HepG2 (cell line): ENCODE results near the gene EPB41L5. TPM values are rescaled to one million over a fixed set of nuclear protein-coding genes. Genes with fewer than 3 reads are reported as not detected.
"Not testable (repeated sequence)": the region's sequence is repeated elsewhere in the genome, so short reads cannot be mapped to it uniquely, and the experiment has no call there.

ENCODE experiments used
- ATAC-seq: fragments of 200-7000 bp; cut with Tn5 transposase; 3 replicates; pipeline ENCODE4 v1.9.1; 2020; ENCODE audit warnings: mild to moderate bottlenecking, moderate library complexity
- BruUV-seq: library from RNA; stranded (reverse); fragments of 400-500 nt; replicated peaks from 2 replicates; lab custom pipeline; 2021; lab: Mats Ljungman, UMichigan
- CTCF ChIA-PET: fragments of 300-600 bp; formaldehyde crosslinking; extraction: SDS; loops from one replicate; lab custom pipeline; 2021; ENCODE audit warnings: low total read pairs, inconsistent platforms, low intra/inter-chr PET ratio; lab: Yijun Ruan, JAX
- POLR2A ChIA-PET: fragments of 350-600 bp; sonication (Branson Sonifier 250); formaldehyde crosslinking; loops from one replicate; lab custom pipeline; 2020; ENCODE audit warnings: antibody characterized with exemption, inconsistent platforms; lab: Yijun Ruan, JAX
- DNase-seq: peaks from one replicate; pipeline ENCODE4 v3.0.0-alpha.2; 2015; ENCODE audit warnings: low spot score
- FAIRE-seq: peaks from 3 replicates; lab custom pipeline; 2011; peaks lifted over from hg19 to GRCh38; lab: Jason Lieb, UNC
- H2AFZ ChIP-seq: one replicate; pipeline ENCODE4 v1.6.1; 2011; ENCODE audit warnings: low read length, inconsistent platforms
- H3K27ac ChIP-seq: fragments of 300-600 bp; 3 replicates; pipeline ENCODE4 v1.8.0; 2011; ENCODE audit warnings: mixed run types, mild to moderate bottlenecking, mixed read lengths, low read length, inconsistent platforms; ENCODE audit not compliant: insufficient read depth; ENCODE audit errors: extremely low read length
- H3K27me3 ChIP-seq, 2 experiments: fragments of 200-600 bp in 1 of 2; 2 replicates in 1 of 2; 3 replicates in 1 of 2; pipeline versions ENCODE4 v1.6.0 to v1.8.0; 2011; ENCODE audit warnings: low read length in 2 of 2, mild to moderate bottlenecking in 2 of 2, moderate library complexity in 2 of 2, inconsistent platforms in 1 of 2; ENCODE audit not compliant: insufficient read depth in 2 of 2, control insufficient read depth in 1 of 2
- H3K36me3 ChIP-seq, 2 experiments: fragments of 200-600 bp in 1 of 2; replicated peaks in 1 of 2; 2 replicates in 1 of 2; 3 replicates in 1 of 2; pipeline versions ENCODE4 v1.5.1 to v1.8.0; 2011; ENCODE audit warnings: low read length in 2 of 2, inconsistent platforms in 1 of 2; ENCODE audit not compliant: insufficient read depth in 2 of 2, control insufficient read depth in 1 of 2
- H3K4me1 ChIP-seq: 2 replicates; pipeline ENCODE4 v1.5.1; 2012; ENCODE audit warnings: low read length, inconsistent platforms; ENCODE audit not compliant: insufficient read depth
- H3K4me2 ChIP-seq: 2 replicates; pipeline ENCODE4 v1.6.0; 2011; ENCODE audit warnings: low read depth, low read length, inconsistent platforms
- H3K4me3 ChIP-seq, 3 experiments: fragments of 200-600 bp in 1 of 3; sonication (generic), shearing (Covaris generic) in 1 of 3; replicated peaks in 1 of 3; 2 replicates each; pipeline ENCODE4 v1.5.1; 2011 to 2016; ENCODE audit warnings: low read length in 3 of 3, inconsistent platforms in 2 of 3, low read depth in 2 of 3, mild to moderate bottlenecking in 2 of 3, control low read depth in 1 of 3, mixed read lengths in 1 of 3; ENCODE audit not compliant: insufficient read depth in 1 of 3
- H3K79me2 ChIP-seq: one replicate; pipeline ENCODE4 v1.6.1; 2011; ENCODE audit warnings: low read length, inconsistent platforms; ENCODE audit not compliant: insufficient read depth
- H3K9ac ChIP-seq: 2 replicates; pipeline ENCODE4 v1.6.0; 2011; ENCODE audit warnings: mild to moderate bottlenecking, low read depth, low read length, inconsistent platforms; ENCODE audit not compliant: insufficient read depth
- H3K9me3 ChIP-seq: 2 replicates; pipeline ENCODE4 v1.5.1; 2012; ENCODE audit warnings: mild to moderate bottlenecking, low read length
- H4K20me1 ChIP-seq: 2 replicates; pipeline ENCODE4 v1.6.0; 2011; ENCODE audit warnings: inconsistent platforms, mild to moderate bottlenecking, low read length, moderate library complexity; ENCODE audit not compliant: insufficient read depth
- HES4 ChIP-seq: sonication (generic); formaldehyde crosslinking; IDR thresholded peaks from 2 replicates; pipeline ENCODE4 v1.9.0; 2021; ENCODE audit warnings: mild to moderate bottlenecking, missing genetic modification reagents, borderline replicate concordance
- MED8 ChIP-seq: sonication (generic); formaldehyde crosslinking; IDR thresholded peaks from 2 replicates; pipeline ENCODE4 v1.8.1; 2023; ENCODE audit warnings: mild to moderate bottlenecking, missing genetic modification reagents; ENCODE audit not compliant: insufficient replicate concordance
- SKI ChIP-seq: fragments of 450-650 bp; IDR thresholded peaks from one replicate; pipeline ENCODE4 v1.6.1; 2018; ENCODE audit warnings: mild to moderate bottlenecking; ENCODE audit not compliant: partially characterized antibody
- SRSF1 ChIP-seq: fragments of 200-400 bp; formaldehyde crosslinking; optimal IDR thresholded peaks from 2 replicates; pipeline ENCODE3; 2017; ENCODE audit warnings: mild to moderate bottlenecking, low read depth, low read length, moderate library complexity
- ZNF17 ChIP-seq: sonication (generic); formaldehyde crosslinking; IDR thresholded peaks from 2 replicates; pipeline ENCODE4 v1.5.0; 2020; ENCODE audit warnings: mild to moderate bottlenecking, missing genetic modification reagents
- ZNF619 ChIP-seq: sonication (generic); formaldehyde crosslinking; IDR thresholded peaks from 2 replicates; pipeline ENCODE4 v1.4.0; 2020; ENCODE audit warnings: mild to moderate bottlenecking, missing genetic modification reagents
- ZNF792 ChIP-seq: IDR thresholded peaks from 2 replicates; pipeline ENCODE4 v1.6.1; 2016
- WGBS: methylation state at CpG from one replicate; pipeline ENCODE4 v1.1.6; 2017; ENCODE audit warnings: low lambda C conversion rate; 5-methylcytosine and 5-hydroxymethylcytosine counted together
- in situ Hi-C: cut with HindIII; loops from 2 replicates; pipeline ENCODE4 v1.10.0; 2017; ENCODE audit warnings: low pct_unique_long_range_greater_than_20kb; ENCODE audit not compliant: extremely low pct_ligation_motif_present
- intact Hi-C: fragments of 100-400 bp; cut with micrococcal nuclease; formaldehyde crosslinking; loops from one replicate; pipeline ENCODE4 v1.10.0; 2022; ENCODE audit not compliant: unreplicated experiment
- polyA plus RNA-seq, 8 experiments: library from polyadenylated mRNA; depleted of rRNA in 3 of 8; stranded (reverse) in 7 of 8; unstranded in 1 of 8; fragments of >200 nt; fragmentation: Illumina TruSeq in 4 of 8; extraction: Trizol in 4 of 8; gene quantifications; 2 replicates each; pipeline versions ENCODE4 v1.2.1 to v1.2.3, GENCODE V29; 2011 to 2016; ENCODE audit warnings: low read depth in 4 of 8, missing spikeins in 1 of 8, mixed read lengths in 1 of 8; ENCODE audit not compliant: insufficient read depth in 1 of 8
- total RNA-seq, 5 experiments: library from RNA; depleted of rRNA; stranded (reverse); fragments of >200 nt; fragmentation: Illumina TruSeq; extraction: Trizol; gene quantifications; 2 replicates each; pipeline ENCODE4 v1.2.3, GENCODE V29; 2016; ENCODE audit warnings: low read depth in 1 of 5
- TF ChIP-seq, protein P1 (sequence below): sonication (generic); formaldehyde crosslinking; IDR thresholded peaks from 2 replicates; pipeline ENCODE4 v1.4.0; 2020; ENCODE audit warnings: missing genetic modification reagents, borderline replicate concordance

The EPB41L5 gene
- total and polyA plus RNA-seq, 2 of the 13 experiments (the other 11 are each of a cell fraction or from before 2014, with no cell fraction given): 40.5 to 47.5 TPM

DNA sequence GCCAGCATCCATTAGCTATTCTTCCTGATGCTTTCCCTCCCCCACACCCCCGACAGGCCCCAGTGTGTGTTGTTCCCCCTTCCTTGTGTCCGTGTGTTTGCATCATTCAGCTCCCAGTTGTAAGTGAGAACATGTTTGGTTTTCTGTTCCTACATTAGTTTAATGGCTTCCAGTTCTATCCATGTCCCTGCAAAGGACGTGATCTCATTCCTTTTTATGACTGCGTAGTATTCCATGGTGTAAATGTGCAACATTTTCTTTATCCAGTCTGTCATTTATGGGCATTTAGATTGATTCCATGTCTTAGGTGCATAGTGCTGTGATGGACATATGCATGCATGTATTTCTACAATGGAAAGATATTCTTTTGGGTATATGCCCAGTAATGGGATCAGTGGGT lies 105.6 kb downstream of the EPB41L5 start:
- 95% methylated on average over 4 of the region's 4 CpGs for whole genome bisulfite sequencing
- Histone ChIP-seq H3K36me3 (peaks cover 0 to 3% of the 10 kb centered on the region in 2 experiments; a peak in 3 of 5 replicates), H2AFZ (no peak overlapping the region), H3K27me3 (no peaks in the 10 kb centered on the region), H3K4me1 (peaks cover 9% of the 10 kb centered on the region; the same call in 1 of the 2 replicates), H3K79me2 (no peaks in the 10 kb centered on the region), H3K27ac (no peak overlapping the region), H3K4me2 (no peak overlapping the region), H3K4me3 (no peak overlapping the region), H3K9ac (no peak overlapping the region), H4K20me1 (no peaks in the 10 kb centered on the region), H3K9me3 (no peaks in the 10 kb centered on the region)
- in situ Hi-C loops: no loop called here
- no peak for FAIRE-seq
- no TSS peak for BruUV-seq
- POLR2A ChIA-PET: no interaction called here
- TF ChIP-seq ZNF792 (CRISPR knock-in tag) (no peak), SKI (no peak)
- DNase-seq: no peak
- intact Hi-C loops: no loop called here
- ATAC-seq: no peak
- CTCF ChIA-PET: no interaction called here

DNA sequence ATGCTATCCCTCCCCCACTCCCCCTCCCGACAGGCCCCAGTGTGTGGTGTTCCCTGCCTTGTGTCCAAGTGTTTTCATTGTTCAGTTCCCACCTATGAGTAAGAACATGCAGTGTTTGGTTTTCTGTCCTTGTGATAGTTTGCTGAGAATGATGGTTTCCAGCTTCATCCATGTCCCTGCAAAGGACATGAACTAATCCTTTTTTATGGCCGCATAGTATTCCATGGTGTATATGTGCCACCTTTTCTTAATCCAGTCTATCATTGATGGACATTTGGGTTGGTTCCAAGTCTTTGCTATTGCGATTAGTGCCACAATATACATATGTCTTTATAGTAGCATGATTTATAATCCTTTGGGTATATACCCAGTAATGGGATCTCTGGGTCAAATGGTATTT lies 108.5 kb downstream of the EPB41L5 start:
- H3K27ac ChIP-seq, H4K20me1 ChIP-seq, FAIRE-seq, H3K4me2 ChIP-seq, POLR2A ChIA-PET, ATAC-seq, DNase-seq, in situ Hi-C loops, H3K4me3 ChIP-seq, CTCF ChIA-PET, H3K4me1 ChIP-seq, H3K27me3 ChIP-seq, intact Hi-C loops, BruUV-seq, H3K9me3 ChIP-seq, H3K36me3 ChIP-seq, H2AFZ ChIP-seq, H3K79me2 ChIP-seq, H3K9ac ChIP-seq: not testable (repeated sequence)
- 96% methylated on average over 3 of the region's 3 CpGs for WGBS

DNA sequence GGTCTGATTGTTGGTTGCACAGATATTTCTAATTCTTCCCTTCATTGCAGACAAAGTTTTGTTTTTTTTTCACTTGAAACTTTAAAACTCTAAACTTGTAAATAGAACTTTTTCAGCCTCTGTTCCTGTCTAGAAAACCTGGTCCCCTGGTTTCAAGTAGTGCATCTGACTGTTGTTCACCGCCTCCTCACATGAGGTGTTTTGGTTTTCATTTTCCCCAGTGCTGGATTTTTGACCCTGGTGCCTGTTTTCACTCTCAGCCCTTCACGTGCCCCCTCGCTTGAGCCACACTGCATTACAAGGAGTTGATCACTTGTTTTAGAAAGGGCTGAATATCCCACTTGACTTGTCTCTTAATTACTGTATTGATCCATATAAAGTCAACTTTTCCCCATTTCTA lies 110.2 kb downstream of the EPB41L5 start:
- no peaks in the 10 kb centered on the region for H3K9me3 ChIP-seq
- no peak for FAIRE-seq
- no peak overlapping the region for H3K9ac ChIP-seq
- in situ Hi-C loops: no loop called here
- BruUV-seq: no TSS peak
- intact Hi-C loops: no loop called here
- peaks cover 0 to 3% of the 10 kb centered on the region in 2 experiments; a peak in 3 of 5 replicates for H3K36me3 ChIP-seq
- no peaks in the 10 kb centered on the region for H3K4me1 ChIP-seq
- no peak overlapping the region for H2AFZ ChIP-seq
- H3K27ac ChIP-seq: no peak overlapping the region
- no peaks in the 10 kb centered on the region for H4K20me1 ChIP-seq
- no peak for ATAC-seq
- 97% methylated on average over 3 of the region's 3 CpGs for WGBS
- no peaks in the 10 kb centered on the region for H3K27me3 ChIP-seq
- H3K4me3 ChIP-seq: no peak overlapping the region
- no peak overlapping the region for H3K4me2 ChIP-seq
- CTCF ChIA-PET: no interaction called here
- POLR2A ChIA-PET: no interaction called here
- no peak for DNase-seq
- no peaks in the 10 kb centered on the region for H3K79me2 ChIP-seq
- TF ChIP-seq, protein P1, sequence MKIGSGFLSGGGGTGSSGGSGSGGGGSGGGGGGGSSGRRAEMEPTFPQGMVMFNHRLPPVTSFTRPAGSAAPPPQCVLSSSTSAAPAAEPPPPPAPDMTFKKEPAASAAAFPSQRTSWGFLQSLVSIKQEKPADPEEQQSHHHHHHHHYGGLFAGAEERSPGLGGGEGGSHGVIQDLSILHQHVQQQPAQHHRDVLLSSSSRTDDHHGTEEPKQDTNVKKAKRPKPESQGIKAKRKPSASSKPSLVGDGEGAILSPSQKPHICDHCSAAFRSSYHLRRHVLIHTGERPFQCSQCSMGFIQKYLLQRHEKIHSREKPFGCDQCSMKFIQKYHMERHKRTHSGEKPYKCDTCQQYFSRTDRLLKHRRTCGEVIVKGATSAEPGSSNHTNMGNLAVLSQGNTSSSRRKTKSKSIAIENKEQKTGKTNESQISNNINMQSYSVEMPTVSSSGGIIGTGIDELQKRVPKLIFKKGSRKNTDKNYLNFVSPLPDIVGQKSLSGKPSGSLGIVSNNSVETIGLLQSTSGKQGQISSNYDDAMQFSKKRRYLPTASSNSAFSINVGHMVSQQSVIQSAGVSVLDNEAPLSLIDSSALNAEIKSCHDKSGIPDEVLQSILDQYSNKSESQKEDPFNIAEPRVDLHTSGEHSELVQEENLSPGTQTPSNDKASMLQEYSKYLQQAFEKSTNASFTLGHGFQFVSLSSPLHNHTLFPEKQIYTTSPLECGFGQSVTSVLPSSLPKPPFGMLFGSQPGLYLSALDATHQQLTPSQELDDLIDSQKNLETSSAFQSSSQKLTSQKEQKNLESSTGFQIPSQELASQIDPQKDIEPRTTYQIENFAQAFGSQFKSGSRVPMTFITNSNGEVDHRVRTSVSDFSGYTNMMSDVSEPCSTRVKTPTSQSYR: no peak
- TF ChIP-seq MED8 (CRISPR knock-in tag) (no peak), ZNF17 (CRISPR knock-in tag) (no peak), HES4 (CRISPR knock-in tag) (no peak), ZNF619 (no peak), SRSF1 (no peak)
